GM19099 (cell line): ENCODE measurements around the gene PARP15.

Experiments
- POLR2A ChIP-seq: IDR thresholded peaks from 3 replicates; pipeline ENCODE4 v1.6.1; 2011; ENCODE audit warnings: low read depth; ENCODE audit not compliant: insufficient read length; ENCODE audit errors: extremely low read depth

The PARP15 gene

DNA sequence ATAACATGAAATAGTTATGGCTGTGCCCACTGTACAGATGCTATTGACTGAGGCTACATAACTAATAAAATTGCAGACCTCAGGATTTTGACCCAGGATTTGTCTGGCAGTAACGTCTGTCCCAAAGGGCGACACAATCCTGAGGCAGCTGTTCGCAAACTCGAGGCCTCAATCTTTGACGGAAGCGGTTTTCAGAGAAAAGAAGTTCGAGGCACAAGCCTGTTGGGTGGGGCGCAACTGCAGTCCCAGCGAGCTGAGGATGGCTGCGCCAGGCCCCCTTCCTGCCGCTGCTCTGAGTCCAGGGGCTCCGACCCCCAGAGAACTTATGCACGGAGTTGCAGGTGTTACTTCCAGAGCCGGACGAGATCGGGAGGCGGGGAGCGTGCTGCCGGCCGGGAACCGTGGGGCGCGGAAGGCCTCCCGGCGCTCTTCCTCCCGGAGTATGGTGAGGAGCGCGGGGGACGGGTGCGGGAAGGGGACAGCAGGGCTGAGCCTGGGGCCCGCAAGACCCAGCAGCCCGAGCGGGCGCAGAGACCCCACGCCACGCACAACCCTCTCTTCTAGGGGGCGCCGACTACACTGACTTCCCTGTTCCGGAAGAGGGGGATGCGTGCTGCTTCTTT, at the start of gene PARP15:
Gene PARP15, plus strand, starts transcription at position 242 of the 623 bp plus-strand sequence. Its CDS starts 18 bp downstream, at position 260.
- peak; percentile 67 for TF ChIP-seq POLR2A

DNA sequence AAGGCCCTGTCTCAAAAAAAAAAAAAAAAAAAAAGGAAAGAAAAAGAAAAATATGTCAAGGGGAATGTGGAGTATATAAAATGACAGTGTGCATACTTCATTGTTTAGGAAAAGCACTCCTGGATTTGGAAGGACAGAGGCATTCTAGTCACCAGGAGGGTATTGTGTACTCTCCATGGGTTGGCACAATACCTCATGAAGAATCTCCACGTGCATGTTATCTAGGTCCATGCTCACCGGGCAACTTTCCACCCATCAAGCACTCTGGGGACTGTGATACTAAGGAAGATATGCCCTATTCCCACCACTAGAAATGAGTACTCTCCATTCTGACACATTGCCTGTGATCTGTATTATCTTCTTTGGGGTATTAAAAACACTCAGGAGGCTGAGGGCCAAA, 47.3 kb upstream of the PARP15 start:
- TF ChIP-seq POLR2A, result no peak

DNA sequence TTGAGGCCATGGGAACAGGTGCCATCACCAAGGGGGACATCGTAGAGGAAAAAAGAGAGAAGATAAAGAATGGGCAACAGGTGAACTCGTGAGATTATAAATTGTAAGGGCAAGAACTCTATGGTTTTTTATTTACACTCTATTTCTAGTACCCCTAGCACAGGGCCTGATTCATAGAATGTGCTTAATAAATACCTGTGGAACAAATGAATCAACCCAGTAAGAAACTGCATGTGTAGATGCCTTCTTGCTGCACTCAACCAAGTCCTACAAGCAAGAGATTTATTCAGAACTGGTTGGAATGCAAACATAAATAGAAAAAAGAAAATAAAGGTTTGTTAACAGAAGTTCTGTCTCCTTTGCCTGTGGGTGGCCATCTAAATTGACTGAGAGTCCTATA, 44.0 kb upstream of the PARP15 start:
- no peak for TF ChIP-seq POLR2A

DNA sequence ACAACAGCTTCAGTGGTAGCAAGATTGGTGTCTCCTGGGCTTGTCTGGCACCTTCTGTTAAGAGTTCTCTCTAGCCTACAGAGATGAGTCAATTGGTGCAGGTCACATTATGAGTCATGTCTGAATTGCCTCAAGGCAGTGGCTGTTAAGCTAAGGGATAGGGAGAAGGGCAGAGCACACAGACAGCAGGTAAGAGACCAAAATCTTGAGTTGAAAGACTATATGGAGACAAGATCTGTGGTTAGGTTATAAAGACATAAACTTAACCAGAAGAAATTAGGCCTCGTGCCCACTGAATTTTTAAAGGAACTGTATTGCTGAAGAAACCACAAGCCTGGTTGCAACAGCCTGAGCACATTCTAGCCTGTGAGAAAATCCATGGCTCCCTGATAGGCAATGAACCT, 43.5 kb upstream of the PARP15 start:
- no peak for TF ChIP-seq POLR2A

DNA sequence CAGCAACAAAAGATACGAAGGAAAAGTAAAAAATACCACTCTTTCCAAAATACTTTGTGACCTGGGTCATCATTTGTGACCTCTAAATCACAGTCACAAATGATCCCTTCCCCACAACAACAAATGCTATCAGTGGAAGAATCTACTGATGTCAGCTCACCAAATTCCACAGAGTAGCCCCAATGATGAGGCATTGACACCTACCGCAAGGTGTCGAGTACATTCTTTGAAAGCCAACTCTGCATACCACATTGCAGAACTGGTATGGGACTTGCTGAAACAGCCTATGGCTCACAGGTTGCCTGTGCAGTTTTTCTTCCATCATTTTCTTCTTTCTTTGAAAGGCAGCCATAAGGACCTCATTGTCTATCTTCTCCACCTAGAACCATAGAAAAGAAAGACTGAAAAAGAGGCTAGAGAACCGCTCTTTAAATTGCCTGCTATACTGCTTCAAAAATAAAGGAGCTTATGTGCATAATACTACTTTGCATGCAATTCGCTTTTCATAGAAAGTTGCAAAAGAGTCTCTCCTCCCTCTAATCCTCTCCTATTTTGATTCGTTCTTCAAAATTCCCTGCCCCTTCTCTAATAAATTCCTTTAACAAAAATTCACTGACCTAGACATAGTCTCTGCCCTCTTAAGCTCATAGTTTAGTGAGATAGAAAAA, 41.4 kb upstream of the PARP15 start:
- TF ChIP-seq POLR2A, result no peak

DNA sequence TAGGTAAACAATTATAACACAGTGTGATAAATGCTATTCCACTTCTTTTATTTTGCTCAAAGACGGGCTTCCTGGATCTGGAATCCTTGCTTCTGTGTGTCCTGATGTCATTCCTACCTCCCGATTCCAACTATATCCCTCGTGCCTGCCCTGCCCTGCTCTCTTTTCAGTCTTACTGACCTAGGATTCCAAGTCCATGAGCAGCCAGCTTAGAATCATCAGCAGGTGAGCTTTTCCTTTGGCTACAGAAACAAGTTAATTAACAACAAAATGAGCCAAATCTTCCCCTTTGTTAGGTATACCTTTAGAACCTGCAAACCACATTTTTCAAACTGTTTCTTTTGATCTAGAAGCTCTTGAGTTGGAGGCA, 40.8 kb upstream of the PARP15 start:
- TF ChIP-seq POLR2A, result no peak

DNA sequence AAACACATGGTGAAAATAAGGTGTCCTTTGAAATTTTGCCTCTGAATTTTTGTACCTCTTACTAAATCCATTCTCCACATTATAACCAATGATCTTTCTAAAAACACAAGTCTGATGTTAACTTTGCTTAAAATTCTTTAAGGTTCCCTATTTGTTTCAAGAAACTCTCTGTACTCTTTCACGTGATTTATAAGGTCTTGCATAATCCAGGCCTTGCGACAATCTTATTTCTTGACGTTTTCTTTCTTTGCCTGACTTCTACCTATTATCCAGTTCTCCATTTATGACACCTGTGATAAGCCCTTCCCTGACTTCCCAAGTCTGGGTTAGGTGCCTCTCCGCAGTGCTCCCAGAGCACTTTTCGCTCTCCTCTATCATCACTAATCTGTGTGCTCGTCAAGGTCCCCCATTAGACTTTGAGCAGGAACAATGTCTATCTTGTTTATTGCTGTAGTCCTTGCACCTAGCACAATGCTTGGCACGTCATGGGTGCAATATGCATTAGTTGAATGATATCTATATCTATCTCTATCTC, 38.4 kb upstream of the PARP15 start:
- TF ChIP-seq POLR2A, result no peak

DNA sequence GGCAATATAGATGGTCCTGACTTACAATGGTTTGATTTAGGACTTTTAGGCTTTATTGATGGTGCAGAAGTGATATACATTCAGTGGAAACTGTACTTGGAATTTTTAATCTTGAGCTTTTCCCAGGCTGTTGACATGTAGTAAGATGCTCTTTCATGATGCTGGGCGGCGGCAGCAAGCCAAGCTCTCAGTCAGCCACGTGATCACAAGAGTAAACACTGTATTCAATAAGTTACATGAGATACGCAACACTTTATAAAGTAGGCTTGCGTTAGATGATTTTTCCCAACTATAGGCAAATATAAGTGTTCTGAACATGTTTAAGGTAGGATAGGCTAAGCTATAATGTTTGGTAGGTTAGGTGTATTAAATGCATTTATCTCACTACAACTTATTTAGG, 31.3 kb upstream of the PARP15 start:
- TF ChIP-seq POLR2A, result no peak

DNA sequence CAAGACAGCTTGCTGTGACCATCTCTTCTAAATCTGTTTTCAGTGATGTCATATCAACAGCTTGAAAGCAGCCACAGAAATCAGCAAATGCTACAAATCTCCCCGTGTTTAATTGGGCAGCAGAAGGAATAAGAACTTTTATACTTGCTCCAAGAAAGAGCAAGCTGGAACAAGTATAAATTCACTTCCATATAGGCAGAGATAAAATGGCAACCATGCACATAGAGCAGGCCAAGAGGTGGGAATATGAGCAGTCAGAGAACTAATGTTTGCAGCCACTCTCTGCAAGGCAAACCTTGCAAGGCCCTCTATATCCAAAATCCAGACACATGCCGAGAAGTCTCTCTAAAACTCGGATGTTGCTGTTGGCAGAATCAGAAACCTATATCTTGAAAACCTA, 29.4 kb upstream of the PARP15 start:
- no peak for TF ChIP-seq POLR2A

DNA sequence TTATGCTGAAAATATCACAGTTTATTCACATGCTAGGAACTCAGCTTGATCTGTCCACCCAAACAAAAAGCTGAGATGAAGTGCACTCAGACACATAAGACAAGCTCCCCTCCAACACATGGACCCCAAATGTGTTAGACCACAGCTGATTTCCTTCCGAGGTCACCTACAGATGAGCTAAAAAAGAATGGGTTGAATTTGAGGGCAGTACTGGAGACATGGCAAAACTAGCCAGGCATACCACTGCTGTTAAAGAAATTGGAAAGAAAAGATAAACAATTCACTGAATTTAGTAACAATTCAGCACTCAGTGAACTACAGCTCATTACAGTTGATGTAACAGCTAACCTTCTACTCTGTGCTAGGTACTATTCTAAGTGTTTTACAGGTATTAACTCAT, 28.8 kb upstream of the PARP15 start:
- TF ChIP-seq POLR2A, result no peak

DNA sequence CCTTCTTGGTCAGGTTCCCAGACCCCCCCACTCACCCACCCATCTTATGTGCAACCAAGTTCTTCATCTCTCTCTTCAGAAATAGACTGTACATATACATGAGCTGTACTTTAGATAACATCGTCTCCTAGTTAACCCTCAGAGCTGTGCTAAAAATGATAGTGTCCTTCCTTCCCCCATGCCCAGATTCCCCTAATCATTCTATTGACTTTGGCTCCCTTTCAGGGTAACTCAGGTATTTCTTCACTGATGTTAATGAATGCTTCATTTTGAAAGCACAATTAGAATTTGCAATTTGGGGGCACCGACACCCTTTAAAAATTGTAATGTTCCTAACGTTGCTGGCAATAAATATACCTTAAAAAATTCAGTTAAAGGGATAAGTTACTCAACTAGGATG, 24.3 kb upstream of the PARP15 start:
- no peak for TF ChIP-seq POLR2A

DNA sequence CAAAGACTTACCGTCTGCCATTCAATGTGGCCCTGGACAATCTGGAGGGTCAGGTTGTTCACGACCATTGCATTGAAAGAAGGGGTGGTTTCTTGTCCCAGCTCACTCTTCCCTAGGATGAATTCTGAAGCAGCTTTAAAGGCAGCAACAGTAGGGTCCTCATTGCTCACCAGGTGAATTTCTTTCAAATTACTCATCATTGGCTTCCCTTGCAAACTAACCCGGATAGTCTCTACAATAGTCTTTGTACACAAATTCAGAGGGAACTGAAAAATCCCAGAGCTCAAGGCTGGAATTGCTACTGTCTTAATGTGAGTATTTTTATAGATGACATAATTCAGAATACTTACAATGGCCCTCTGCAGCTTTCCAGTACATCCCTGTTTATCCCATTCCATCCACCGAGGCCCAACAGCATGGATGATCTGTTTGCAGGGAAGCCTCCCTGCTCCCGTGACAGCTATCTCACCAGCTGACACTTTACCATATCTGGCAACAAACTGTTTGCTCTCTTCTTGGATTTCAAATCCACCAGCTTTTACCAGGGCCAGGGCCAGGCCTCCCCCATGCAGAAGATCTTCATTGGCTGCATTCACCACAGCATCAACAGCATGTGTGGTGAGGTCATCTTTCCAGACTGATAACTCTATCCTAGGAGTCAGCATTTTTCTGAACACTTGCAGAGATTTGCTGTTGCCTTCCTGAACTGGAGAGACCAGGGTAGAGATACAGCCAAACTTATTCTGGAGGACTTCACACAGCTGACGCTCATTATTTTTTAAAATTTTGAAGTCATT, 22.0 kb upstream of the PARP15 start:
- no peak for TF ChIP-seq POLR2A

DNA sequence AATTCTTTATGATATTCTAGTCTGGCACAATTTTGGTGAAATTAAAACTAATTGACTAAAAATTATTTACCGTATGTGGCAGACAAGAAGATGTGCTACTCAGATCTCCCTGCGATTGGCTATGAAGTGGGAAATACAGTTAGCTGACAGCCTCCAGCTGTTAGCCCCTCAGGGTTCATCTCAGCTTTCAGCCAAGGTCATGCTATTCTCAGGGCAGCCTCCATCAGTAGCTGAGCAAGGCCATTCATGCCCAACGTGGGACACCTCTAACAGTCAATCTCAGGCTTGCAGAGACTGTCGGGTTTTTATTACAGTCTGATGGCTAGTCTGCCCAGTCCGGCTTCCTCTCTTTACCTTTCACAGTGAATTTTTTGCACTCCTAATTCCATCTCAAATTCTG, 20.1 kb upstream of the PARP15 start:
- TF ChIP-seq POLR2A, result no peak

DNA sequence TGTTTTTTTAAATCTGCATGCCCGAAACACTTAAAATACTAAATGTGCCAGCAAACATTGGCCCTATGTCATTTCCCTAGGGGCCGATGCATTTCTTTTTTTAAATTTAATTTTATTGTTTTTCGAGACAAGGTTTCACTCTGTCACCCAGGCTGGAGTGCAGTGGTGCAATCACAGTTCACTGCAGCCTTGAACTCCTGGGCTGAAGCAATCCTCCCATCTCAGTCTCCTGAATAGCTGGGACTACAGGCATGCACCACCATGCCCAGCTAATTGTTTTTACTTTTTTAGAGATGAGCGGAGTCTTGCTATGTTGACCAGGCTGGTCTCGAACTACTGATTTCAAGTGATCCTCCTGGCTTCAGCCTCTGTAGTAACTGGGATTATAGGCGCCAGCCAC, 18.8 kb upstream of the PARP15 start:
- no peak for TF ChIP-seq POLR2A

DNA sequence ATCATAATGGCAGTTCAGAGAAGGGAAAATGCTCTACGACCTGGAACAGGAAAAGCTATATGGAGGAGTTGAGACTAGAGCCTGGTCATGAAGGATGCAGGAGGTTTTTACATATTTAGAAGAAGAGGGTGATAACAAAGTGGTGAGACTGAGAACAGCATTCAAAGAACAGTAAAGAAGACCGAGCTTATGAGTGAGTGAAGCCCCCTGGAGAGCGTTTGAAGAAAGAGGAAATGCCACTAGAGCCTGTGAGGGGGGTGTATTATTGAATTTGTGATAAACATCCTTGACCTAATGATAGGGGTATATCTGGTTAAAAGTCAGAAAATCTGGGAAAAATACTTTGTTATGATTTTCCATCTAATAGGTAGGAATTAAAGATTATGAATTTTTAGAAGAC, 17.5 kb upstream of the PARP15 start:
- no peak for TF ChIP-seq POLR2A

DNA sequence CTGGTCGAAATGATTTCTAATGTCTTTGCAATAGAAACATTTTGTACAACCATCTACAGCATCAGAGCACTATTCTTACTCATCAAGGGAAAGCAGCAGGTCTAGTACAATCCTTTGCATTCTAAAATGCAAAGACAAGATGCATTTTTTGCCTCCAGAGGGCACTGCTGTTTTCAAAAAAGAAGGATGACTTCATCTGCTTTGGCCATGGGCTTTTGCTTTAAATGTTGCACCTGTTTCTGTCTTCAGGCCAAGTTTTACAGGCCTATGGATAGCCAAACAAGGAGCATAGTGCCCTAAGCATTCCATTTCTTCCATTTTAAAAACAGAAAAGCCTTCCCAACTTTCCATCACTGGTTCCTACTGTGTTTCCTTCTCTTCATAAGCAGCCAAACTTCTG, 16.8 kb upstream of the PARP15 start:
- no peak for TF ChIP-seq POLR2A
